Measurements from ENCODE around the gene ARHGDIB.

Gene ARHGDIB

GRCh38 chr12:14961466-14962152, at the start of gene ARHGDIB:
Gene ARHGDIB (minus strand): TSS chr12:14961601. CDS start chr12:14950712, 10,889 bp downstream.
- no peak for DNase-seq

- DNase-seq = no peak
These were observed 49.8 kb upstream of the ARHGDIB start for GRCh38 chr12:15011162-15011561.

GRCh38 chr12:15007551-15007950, 46.1 kb upstream of the ARHGDIB start:
- DNase-seq = no peak

- DNase-seq = no peak
These were observed 43.7 kb upstream of the ARHGDIB start for GRCh38 chr12:15005064-15005463.

GRCh38 chr12:15004421-15004820, 43.0 kb upstream of the ARHGDIB start:
- DNase-seq = no peak

GRCh38 chr12:15001733-15002382, 40.5 kb upstream of the ARHGDIB start:
- no peak for DNase-seq

GRCh38 chr12:15000575-15000974, 39.2 kb upstream of the ARHGDIB start:
- DNase-seq = no peak

GRCh38 chr12:14999695-15000365, 38.4 kb upstream of the ARHGDIB start:
- no peak for DNase-seq

GRCh38 chr12:14999021-14999694, 37.8 kb upstream of the ARHGDIB start:
- DNase-seq = no peak

GRCh38 chr12:14997998-14998397, 36.6 kb upstream of the ARHGDIB start:
- DNase-seq = no peak

- DNase-seq = peak; percentile 86
These were observed 34.4 kb upstream of the ARHGDIB start for GRCh38 chr12:14995583-14996425.

- DNase-seq = no peak
These were observed 33.2 kb upstream of the ARHGDIB start for GRCh38 chr12:14994610-14995009.

- DNase-seq = no peak
These were observed 32.3 kb upstream of the ARHGDIB start for GRCh38 chr12:14993537-14994266.

- no peak for DNase-seq
These were observed 31.7 kb upstream of the ARHGDIB start for GRCh38 chr12:14993117-14993516.

GRCh38 chr12:14992673-14993072, 31.3 kb upstream of the ARHGDIB start:
- no peak for DNase-seq

GRCh38 chr12:14991069-14991468, 29.7 kb upstream of the ARHGDIB start:
- DNase-seq = no peak

GRCh38 chr12:14989790-14990189, 28.4 kb upstream of the ARHGDIB start:
- DNase-seq = no peak

GRCh38 chr12:14988035-14988434, 26.6 kb upstream of the ARHGDIB start:
- no peak for DNase-seq

GRCh38 chr12:14986449-14986848, 25.0 kb upstream of the ARHGDIB start:
- no peak for DNase-seq

GRCh38 chr12:14984766-14985285, 23.4 kb upstream of the ARHGDIB start:
- DNase-seq = no peak

GRCh38 chr12:14984036-14984435, 22.6 kb upstream of the ARHGDIB start:
- DNase-seq = no peak

GRCh38 chr12:14982991-14983390, 21.6 kb upstream of the ARHGDIB start:
- DNase-seq = no peak

Data from NCI-H1694 treated with DMSO at 0.1 percent for 48 hours (cell line).